ENCODE results near the gene CNN1. TPM values are rescaled to one million over a fixed set of nuclear protein-coding genes. Genes with fewer than 3 reads are reported as not detected.

Gene CNN1
- total RNA-seq, 2 donors from 2014 or later, result 10.9 to 15.2 TPM

DNA sequence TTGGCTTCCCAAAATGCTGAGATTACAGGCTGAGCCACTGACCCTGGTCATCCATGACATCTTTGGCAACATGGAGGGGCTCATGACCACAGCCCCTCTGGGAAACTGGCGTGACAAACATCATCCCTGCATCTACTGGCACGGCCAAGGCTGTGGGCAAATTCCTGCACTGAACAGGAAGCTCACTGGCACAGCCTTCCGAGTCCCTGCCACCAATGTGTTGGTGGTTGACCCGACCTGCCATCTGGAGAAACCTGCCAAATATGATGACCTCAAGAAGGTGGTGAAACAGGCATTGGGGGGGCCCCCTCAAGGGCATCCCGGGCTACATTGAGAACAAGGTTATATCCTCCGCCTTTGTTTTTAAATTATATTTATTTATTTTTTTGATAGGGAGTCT is 47.7 kb downstream of the CNN1 start:
- Histone ChIP-seq H3K4me1 (peaks cover 20% of the 10 kb centered on the region), H3K9me3 (no peaks in the 10 kb centered on the region), H3K36me3 (replicated peaks in 1 of 2; ENCODE audit: insufficient read depth in 1 of 2, low read depth in 2 of 2) (no peaks in the 10 kb centered on the region), H3K4me3 (no peak overlapping the region), H3K27ac (no peak overlapping the region), H3K27me3 (no peaks in the 10 kb centered on the region)
- DNase-seq (no peak), ATAC-seq (no peak)
- TF ChIP-seq POLR2A (IDR thresholded peaks at IDR 0.05), result no peak
- 57 to 65% methylated on average over 5 to 6 of the region's 6 CpGs for WGBS, 2 donors
- intact Hi-C loops (cut with DNase I), result loop anchor here (10.0 kb wide), 1 partner anchor 292 kb away; the partner anchor contains the start of gene TSPAN16

- ATAC-seq (peak; percentile 99), DNase-seq (peak; percentile 78 to 85 (median 84))
- Histone ChIP-seq H3K27ac (peak overlapping the region in 1 of 4 donors; percentile 9), H3K27me3 (no peaks in the 10 kb centered on the region), H3K36me3 (replicated peaks in 1 of 2; ENCODE audit: insufficient read depth in 1 of 2, low read depth in 2 of 2) (no peaks in the 10 kb centered on the region), H3K4me3 (no peak overlapping the region), H3K4me1 (peaks cover 9% of the 10 kb centered on the region), H3K9me3 (no peaks in the 10 kb centered on the region)
- peak; percentile 76 to 96 (median 91) for TF ChIP-seq CTCF (IDR thresholded peaks at IDR 0.05)
- no peak for TF ChIP-seq POLR2A (IDR thresholded peaks at IDR 0.05)
- intact Hi-C loops (cut with DNase I), result loop anchor here (10.0 kb wide), 1 partner anchor 293 kb away; the partner anchor contains the start of gene TSPAN16
- WGBS, 2 donors, result 2% methylated on average over 7 of the region's 7 CpGs
Measured at GRCh38 chr19:11587302-11587974, 48.8 kb downstream of the CNN1 start.

GRCh38 chr19:11587975-11588631 is 49.5 kb downstream of the CNN1 start:
- Histone ChIP-seq H3K27ac (peak overlapping the region in 1 of 4 donors; percentile 9), H3K9me3 (no peaks in the 10 kb centered on the region), H3K27me3 (no peaks in the 10 kb centered on the region), H3K36me3 (replicated peaks in 1 of 2; ENCODE audit: insufficient read depth in 1 of 2, low read depth in 2 of 2) (no peaks in the 10 kb centered on the region), H3K4me1 (peaks cover 9% of the 10 kb centered on the region), H3K4me3 (no peak overlapping the region)
- intact Hi-C loops (cut with DNase I), result loop anchor here (10.0 kb wide), 1 partner anchor 293 kb away; the partner anchor contains the start of gene TSPAN16
- DNase-seq (peak in 3 of 4 donors; percentile 15 to 41 (median 37)), ATAC-seq (peak; percentile 39)
- no peak for TF ChIP-seq POLR2A (IDR thresholded peaks at IDR 0.05)
- peak in 1 of 7 experiments; percentile 16 for TF ChIP-seq CTCF (IDR thresholded peaks at IDR 0.05)
- WGBS, 2 donors, result 45 to 58% methylated on average over 11 to 13 of the region's 13 CpGs

DNA sequence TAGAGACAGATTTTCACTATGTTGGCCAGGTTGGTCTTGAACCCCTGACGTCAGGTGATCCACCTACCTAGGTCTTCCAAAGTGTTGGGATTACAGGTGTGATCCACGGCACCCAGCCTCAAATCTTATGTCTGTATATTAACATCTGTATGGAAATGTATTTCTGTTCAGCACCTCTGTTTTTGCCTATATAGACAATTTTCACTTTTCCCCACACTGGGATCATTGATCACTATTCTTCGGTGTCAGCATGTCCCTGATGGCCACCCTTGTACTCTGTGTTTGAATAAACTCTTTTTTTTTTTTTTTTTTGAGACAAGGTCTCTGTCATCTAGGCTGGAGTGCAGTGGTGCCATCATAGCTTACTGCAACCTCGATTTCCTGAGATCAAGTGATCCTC is 55.4 kb downstream of the CNN1 start:
- Histone ChIP-seq H3K36me3 (replicated peaks in 1 of 2; ENCODE audit: insufficient read depth in 1 of 2, low read depth in 2 of 2) (no peaks in the 10 kb centered on the region), H3K9me3 (no peaks in the 10 kb centered on the region), H3K4me1 (peaks cover 18% of the 10 kb centered on the region), H3K4me3 (no peak overlapping the region), H3K27me3 (no peaks in the 10 kb centered on the region), H3K27ac (no peak overlapping the region)
- TF ChIP-seq CTCF (IDR thresholded peaks at IDR 0.05) (no peak), POLR2A (IDR thresholded peaks at IDR 0.05) (no peak)
- intact Hi-C loops (cut with DNase I), result no loop called here
- DNase-seq, result no peak
- 72 to 83% methylated on average over 4 of the region's 4 CpGs for WGBS, 2 donors
- ATAC-seq, result no peak

DNA sequence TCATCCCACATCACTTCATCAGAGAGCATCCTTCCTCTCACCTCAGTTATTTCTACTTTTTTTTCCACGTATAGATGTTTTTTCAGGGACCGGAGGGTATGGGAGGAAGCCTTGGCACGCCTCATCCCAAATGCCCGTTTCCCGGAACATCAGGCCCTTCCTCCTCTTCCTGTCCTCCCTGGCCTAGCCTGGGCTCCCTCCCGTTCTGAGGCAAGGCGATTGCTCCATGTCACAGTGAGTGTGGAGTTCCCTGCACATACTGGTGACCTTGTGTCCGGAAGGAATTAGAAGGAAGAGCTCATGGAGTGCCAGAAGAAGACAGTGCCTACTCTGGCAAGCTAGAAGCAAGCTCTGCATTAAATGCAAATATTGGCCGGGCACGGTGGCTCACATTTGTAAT is 57.5 kb downstream of the CNN1 start:
- WGBS, 2 donors, result 81 to 82% methylated on average over 10 of the region's 10 CpGs
- ATAC-seq, result no peak
- no peaks in the 10 kb centered on the region for H3K36me3 ChIP-seq (replicated peaks in 1 of 2; ENCODE audit: insufficient read depth in 1 of 2, low read depth in 2 of 2)
- H3K9me3 ChIP-seq, result no peaks in the 10 kb centered on the region
- no peak overlapping the region for H3K27ac ChIP-seq
- peaks cover 20% of the 10 kb centered on the region for H3K4me1 ChIP-seq
- no peak for TF ChIP-seq POLR2A (IDR thresholded peaks at IDR 0.05)
- no peak for TF ChIP-seq CTCF (IDR thresholded peaks at IDR 0.05)
- DNase-seq, result no peak
- H3K4me3 ChIP-seq, result no peak overlapping the region
- no peaks in the 10 kb centered on the region for H3K27me3 ChIP-seq
- intact Hi-C loops (cut with DNase I), result no loop called here

Measured in body of pancreas (tissue), 4 donors.